ENCODE data around the gene VIPR2.
"Not testable (repeated sequence)": the region's sequence is repeated elsewhere in the genome, so short reads cannot be mapped to it uniquely, and the experiment has no call there.

VIPR2 gene

GRCh38 chr7:159005618-159006017 lies 139.0 kb downstream of the VIPR2 start:
- DNase-seq, result no peak

- DNase-seq, result peak; percentile 43 to 50
These were observed 140.3 kb downstream of the VIPR2 start for GRCh38 chr7:159004411-159004810.

DNA sequence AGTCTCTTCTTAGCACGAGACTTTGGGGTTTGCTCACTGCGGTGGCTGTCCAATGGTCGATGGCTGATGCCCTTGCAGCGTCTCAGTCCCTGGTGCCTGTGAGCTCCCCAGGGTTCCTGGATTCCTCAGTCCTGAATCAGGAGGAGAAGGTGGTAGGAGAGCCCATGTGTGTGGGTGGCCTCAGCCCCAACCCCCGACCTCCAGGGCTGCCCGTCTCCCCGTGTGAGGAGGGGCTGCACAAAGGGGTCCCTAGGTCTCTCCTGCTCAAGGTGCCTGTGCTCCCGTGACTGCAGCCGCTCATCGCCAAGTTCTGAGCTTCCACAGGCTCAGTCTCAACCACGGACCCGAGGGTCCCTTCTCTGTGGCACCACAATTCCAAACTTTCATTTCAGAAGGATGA lies 142.9 kb downstream of the VIPR2 start:
- DNase-seq, result no peak

DNA sequence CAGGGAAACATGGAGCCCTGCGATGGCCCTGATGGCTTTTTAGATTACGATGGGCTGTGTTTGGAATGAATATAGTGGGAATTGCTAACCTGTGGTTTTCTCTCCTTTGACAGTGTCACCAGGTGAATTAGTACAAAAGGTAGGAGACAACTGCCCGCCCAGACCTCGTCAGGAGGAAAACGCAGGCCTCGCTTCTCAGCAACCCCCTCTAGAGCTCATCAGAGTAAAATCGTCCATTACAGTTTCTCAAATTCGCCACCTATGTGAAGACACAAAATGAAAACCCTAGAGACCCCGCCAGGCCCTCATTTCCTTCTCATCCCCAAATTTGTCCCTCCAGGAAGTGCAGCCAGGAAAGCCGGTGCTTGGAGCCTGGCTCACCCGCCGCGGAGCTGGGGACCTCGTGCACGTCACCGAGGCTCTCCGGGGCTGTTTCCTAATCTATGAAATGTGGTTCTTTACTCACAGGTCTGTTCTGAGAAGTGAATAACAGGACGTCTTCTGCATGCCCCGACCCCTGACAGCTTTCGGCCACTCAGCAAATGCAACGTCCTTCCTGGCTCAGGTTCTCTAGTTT lies 143.7 kb downstream of the VIPR2 start:
- DNase-seq, result no peak

- DNase-seq, result no peak
These were observed 144.6 kb downstream of the VIPR2 start for GRCh38 chr7:159000070-159000469.

GRCh38 chr7:158999496-158999895 lies 145.2 kb downstream of the VIPR2 start:
- no peak for DNase-seq

GRCh38 chr7:158998261-158998660 lies 146.4 kb downstream of the VIPR2 start:
- DNase-seq, result not testable (repeated sequence)

DNA sequence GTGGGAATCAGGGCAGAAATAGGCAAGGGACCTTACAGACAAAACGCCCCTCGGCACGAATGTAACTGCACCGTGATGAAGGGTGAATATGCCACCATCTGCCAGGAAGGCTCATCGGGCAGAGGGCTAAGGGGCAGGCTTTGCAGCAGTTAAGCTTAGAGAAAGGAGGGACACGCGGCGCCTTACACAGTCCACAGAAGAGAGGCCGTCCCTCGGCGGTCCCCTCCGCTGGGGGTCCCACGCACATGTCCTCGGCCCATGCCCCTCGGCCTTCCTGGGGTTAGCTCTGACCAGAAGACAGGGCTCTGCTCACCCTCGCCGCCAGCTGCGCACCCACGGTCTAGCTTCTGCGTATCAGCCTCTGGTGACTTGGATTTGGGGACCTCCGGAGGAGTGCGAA lies 147.2 kb downstream of the VIPR2 start:
- DNase-seq, result no peak

DNA sequence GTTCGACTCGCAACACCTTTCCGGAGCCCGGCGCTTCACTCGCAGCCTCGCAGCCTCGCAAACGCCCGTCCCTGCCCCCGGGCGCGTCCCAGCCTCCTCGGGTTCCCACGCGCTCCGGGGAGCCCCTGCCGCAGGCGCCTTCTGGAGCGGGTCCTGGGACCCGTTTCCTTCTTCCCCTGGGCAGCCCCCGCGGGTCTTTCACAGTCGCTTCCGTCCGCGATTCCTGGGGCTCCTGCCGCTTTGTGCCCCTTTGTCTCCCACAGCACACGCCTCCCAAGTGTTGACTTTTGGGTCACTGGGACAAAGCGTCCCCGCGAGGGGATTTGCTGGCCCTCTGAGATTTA lies 147.6 kb downstream of the VIPR2 start:
- no peak for DNase-seq

DNA sequence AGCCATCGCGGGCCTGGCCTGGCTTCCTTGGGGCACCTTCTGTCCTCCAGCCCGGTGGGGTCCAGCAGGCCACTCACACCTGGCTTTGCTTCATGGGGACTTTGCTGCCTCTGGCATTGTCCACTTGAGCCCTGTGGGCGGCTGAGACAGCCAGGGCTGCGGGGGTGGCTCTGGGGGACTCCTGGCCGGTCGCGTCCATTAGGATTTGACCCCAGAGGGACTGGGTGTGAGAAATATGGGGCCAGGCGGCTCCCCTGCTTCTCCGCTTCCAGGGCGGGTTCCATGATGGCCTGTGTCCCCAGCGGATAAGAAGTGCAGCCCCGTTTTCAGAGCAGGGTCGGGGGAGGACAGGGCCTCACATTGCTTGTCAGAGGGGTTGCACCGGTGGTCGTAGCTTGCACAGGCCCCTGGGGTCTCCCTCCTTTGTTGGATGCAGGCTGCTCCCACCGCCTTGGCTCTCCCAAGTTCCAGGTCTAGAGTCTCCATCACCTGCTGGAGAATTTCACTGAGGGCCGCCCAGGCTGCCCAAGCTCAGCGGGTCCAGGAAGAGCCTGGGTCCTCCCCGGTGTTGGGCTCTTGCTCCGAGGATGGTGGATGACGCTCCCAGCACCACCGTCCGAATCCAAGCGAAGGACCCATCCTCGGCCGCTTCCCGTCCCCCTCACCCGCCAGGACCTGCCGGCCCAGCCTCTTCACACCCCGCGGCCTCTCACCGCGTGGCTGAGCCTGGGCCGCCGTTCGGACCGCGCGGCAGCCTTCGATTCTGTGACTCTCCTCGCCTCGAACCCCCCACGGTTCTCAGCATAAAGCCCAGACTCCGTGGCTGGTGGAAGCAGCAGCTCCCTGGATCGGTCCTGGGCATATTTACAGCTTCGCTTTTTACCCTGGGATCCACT lies 148.2 kb downstream of the VIPR2 start:
- no peak for DNase-seq

DNA sequence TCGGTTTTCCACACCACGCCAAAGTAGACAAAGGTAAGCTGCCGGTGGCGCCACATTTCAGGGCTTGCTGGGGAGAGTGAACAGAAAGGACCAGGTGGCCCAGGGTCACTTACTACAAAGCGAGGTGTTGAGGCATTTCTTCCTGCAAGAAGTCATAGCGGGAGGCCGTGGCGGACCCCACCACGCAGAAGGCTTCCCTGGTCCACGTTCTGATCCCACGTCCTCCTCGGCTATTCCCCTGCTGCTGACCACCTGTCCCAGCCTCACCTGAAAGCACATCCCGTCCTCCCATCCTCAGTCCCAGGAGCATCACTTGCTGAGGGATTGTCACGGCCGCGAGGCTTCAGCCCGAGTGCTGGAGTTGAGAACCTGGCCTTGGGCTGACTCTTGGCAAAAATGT lies 149.2 kb downstream of the VIPR2 start:
- no peak for DNase-seq

- no peak for DNase-seq
These were observed 150.0 kb downstream of the VIPR2 start for GRCh38 chr7:158994687-158995086.

GRCh38 chr7:158993591-158993990 lies 151.1 kb downstream of the VIPR2 start:
- no peak for DNase-seq

GRCh38 chr7:158992759-158993158 lies 151.9 kb downstream of the VIPR2 start:
- no peak for DNase-seq

- no peak for DNase-seq
These were observed 152.6 kb downstream of the VIPR2 start for GRCh38 chr7:158991824-158992621.

DNA sequence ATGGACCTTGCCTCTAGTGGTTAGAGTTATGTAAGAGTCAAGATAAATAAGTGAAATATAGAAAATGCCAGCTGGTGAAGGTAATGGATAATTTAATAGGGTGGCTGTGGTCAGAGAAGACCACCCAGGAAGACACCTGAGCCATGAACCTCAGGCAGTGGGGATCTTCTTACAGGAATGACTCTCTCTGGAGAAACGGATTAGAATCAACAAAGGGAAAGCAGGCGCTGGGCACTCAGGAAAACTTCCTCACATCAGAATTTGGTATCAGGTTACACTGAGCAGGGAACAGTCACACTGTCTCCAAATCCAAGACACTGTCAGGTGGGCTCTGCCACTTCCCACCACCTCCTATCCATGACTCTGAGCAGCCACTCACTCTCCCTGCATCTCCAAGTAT lies 155.7 kb downstream of the VIPR2 start:
- no peak for DNase-seq

DNA sequence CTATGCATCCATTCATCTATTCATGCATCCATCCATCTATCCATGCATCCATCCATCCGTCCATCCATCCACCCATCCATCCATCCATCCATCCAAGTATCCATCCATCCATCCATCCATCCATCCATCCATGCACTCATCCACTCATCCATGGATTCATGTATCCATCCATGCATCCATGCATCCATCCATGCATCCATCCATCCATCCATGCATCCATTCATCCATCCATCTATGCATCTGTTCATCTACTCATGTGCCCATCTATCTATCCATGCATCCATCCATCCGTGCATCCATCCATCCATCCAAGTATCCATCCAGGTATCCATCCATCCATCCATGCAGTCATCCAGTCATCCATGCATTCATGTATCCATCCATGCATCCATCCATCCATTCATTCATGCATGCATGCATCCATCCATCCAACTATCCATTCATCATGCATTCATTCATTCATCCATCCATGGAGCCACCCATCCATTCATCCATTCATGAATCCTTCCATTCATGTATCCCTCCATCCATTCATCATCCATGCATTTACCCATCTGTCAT lies 156.3 kb downstream of the VIPR2 start:
- no peak for DNase-seq

DNA sequence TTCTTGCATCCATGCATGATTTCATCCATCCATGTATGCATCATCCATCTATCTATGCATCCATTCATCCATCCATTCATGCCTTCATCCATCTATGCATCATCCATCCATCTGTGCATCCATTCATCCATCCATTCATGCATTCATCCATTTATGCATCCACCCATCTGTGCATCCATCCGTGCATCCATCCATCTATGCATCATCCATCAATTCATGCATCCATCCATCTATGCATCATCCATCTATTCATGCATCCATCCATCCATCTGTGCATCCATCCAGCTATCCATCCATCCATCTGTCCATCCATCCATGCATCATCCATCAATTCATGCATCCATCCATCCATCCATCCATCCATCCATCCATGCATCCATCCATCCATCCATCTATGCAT lies 157.0 kb downstream of the VIPR2 start:
- DNase-seq, result no peak

- no peak for DNase-seq
These were observed 159.1 kb downstream of the VIPR2 start for GRCh38 chr7:158985583-158985982.

GRCh38 chr7:158984007-158984406 lies 160.7 kb downstream of the VIPR2 start:
- DNase-seq, result not testable (repeated sequence)

GRCh38 chr7:158982080-158982479 lies 162.6 kb downstream of the VIPR2 start:
- DNase-seq, result not testable (repeated sequence)

DNA sequence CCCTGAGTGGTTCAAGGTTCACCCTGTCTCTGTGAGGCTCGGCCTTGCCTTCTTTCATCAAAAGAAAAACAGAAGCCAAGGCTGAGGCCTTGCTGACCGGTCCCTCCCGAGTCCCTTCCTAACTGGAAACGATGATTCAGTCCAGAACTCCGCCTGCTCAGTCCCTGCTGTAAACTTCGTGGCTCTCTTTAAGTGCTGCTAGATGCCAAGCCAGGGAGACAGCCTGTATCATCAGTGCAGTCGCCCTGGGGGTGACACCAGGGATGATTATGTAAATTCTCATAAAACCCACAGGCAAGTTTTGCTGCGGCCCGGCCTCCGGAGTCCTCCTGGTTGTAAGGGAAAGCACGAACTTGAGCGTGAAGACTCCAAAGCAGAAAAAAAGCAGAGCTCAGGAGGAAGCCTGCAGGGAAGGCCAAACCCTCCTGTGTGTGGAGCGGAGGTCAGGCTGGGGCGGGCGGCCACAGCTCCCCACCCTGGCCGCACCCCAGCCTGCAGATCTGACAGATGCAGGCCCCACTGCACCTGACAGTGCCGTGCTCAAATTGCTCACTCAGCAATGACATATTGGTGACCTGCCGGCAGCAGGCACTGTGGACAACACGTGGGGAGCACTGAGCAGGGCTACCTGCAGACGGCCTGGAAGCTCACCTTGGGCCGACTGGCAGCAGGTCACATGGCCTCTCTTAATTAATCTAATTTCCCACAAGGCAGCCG lies 164.9 kb downstream of the VIPR2 start:
- DNase-seq, result no peak

GRCh38 chr7:158979023-158979529 lies 165.6 kb downstream of the VIPR2 start:
- no peak for DNase-seq

Data from activated T-cell treated with anti-CD3 and anti-CD28 coated beads, Interleukin-2, amount 50 U/mL, for 48 hours (primary cell).